ENCODE data around the gene SP2. TPM values are rescaled to one million over a fixed set of nuclear protein-coding genes. Genes with fewer than 3 reads are reported as not detected.

The SP2 gene
- total RNA-seq, 2 donors from 2014 or later = 23.7 to 24.2 TPM

- H3K4me1 Mint-ChIP-seq = peaks cover 21% of the 10 kb centered on the region
- H3K4me3 Mint-ChIP-seq = peak overlapping the region; percentile 98
- H3K27me3 Mint-ChIP-seq = no peaks in the 10 kb centered on the region
- H3K36me3 Mint-ChIP-seq (ENCODE audit: low read depth) = peaks cover 41% of the 10 kb centered on the region
- peak overlapping the region; percentile 98 for H3K27ac Mint-ChIP-seq
- H3K9me3 Mint-ChIP-seq = no peaks in the 10 kb centered on the region
- no peak for ATAC-seq (replicated peaks)
Observed at GRCh38 chr17:47895347-47895855, 635 bp upstream of the SP2 start.

GRCh38 chr17:47896672-47897490, 845 bp downstream of the SP2 start:
- Mint-ChIP-seq H3K27me3 (no peaks in the 10 kb centered on the region), H3K36me3 (ENCODE audit: low read depth) (peaks cover 46% of the 10 kb centered on the region), H3K4me3 (peak overlapping the region; percentile 98), H3K4me1 (peaks cover 24% of the 10 kb centered on the region), H3K27ac (peak overlapping the region; percentile 98), H3K9me3 (no peaks in the 10 kb centered on the region)
- ATAC-seq (replicated peaks) = no peak

- H3K27ac Mint-ChIP-seq = peak overlapping the region; percentile 98
Observed at GRCh38 chr17:47897561-47897960, 1.5 kb downstream of the SP2 start.

GRCh38 chr17:47898241-47898640, 2.2 kb downstream of the SP2 start:
- Mint-ChIP-seq H3K4me3 (peak overlapping the region; percentile 98), H3K27me3 (no peaks in the 10 kb centered on the region), H3K36me3 (ENCODE audit: low read depth) (peaks cover 58% of the 10 kb centered on the region), H3K4me1 (peaks cover 31% of the 10 kb centered on the region), H3K27ac (no peak overlapping the region), H3K9me3 (no peaks in the 10 kb centered on the region)
- ATAC-seq (replicated peaks) = no peak

More at GRCh38 chr17:47897561-47897960, 1.5 kb downstream of the SP2 start:
- Mint-ChIP-seq H3K4me1 (peaks cover 31% of the 10 kb centered on the region), H3K9me3 (no peaks in the 10 kb centered on the region), H3K27me3 (no peaks in the 10 kb centered on the region), H3K4me3 (peak overlapping the region; percentile 98), H3K36me3 (ENCODE audit: low read depth) (peaks cover 53% of the 10 kb centered on the region)
- no peak for ATAC-seq (replicated peaks)

GRCh38 chr17:47899643-47900042, 3.6 kb downstream of the SP2 start:
- Mint-ChIP-seq H3K27me3 (no peaks in the 10 kb centered on the region), H3K9me3 (no peaks in the 10 kb centered on the region), H3K27ac (no peak overlapping the region), H3K4me3 (no peak overlapping the region), H3K36me3 (ENCODE audit: low read depth) (peaks cover 70% of the 10 kb centered on the region), H3K4me1 (peaks cover 29% of the 10 kb centered on the region)
- ATAC-seq (replicated peaks) = no peak

- Mint-ChIP-seq H3K4me1 (peaks cover 37% of the 10 kb centered on the region), H3K9me3 (no peaks in the 10 kb centered on the region), H3K27me3 (no peaks in the 10 kb centered on the region), H3K27ac (peak overlapping the region; percentile 63), H3K4me3 (no peak overlapping the region), H3K36me3 (ENCODE audit: low read depth) (peaks cover 62% of the 10 kb centered on the region)
- ATAC-seq (replicated peaks) = no peak
Observed at GRCh38 chr17:47901423-47901822, 5.4 kb downstream of the SP2 start.

GRCh38 chr17:47902039-47902744, 6.2 kb downstream of the SP2 start:
- peaks cover 58% of the 10 kb centered on the region for H3K36me3 Mint-ChIP-seq (ENCODE audit: low read depth)
- H3K4me3 Mint-ChIP-seq = no peak overlapping the region
- ATAC-seq (replicated peaks) = no peak
- H3K27ac Mint-ChIP-seq = peak overlapping the region; percentile 63
- no peaks in the 10 kb centered on the region for H3K9me3 Mint-ChIP-seq
- peaks cover 37% of the 10 kb centered on the region for H3K4me1 Mint-ChIP-seq
- H3K27me3 Mint-ChIP-seq = no peaks in the 10 kb centered on the region

- H3K36me3 Mint-ChIP-seq (ENCODE audit: low read depth) = peaks cover 42% of the 10 kb centered on the region
- H3K4me1 Mint-ChIP-seq = peaks cover 27% of the 10 kb centered on the region
- no peaks in the 10 kb centered on the region for H3K9me3 Mint-ChIP-seq
- no peaks in the 10 kb centered on the region for H3K27me3 Mint-ChIP-seq
- peak overlapping the region; percentile 7 for H3K27ac Mint-ChIP-seq
- H3K4me3 Mint-ChIP-seq = no peak overlapping the region
- no peak for ATAC-seq (replicated peaks)
Observed at GRCh38 chr17:47905221-47905733, 9.2 kb downstream of the SP2 start.

- Mint-ChIP-seq H3K9me3 (no peaks in the 10 kb centered on the region), H3K4me1 (peaks cover 27% of the 10 kb centered on the region), H3K27ac (peak overlapping the region; percentile 7), H3K36me3 (ENCODE audit: low read depth) (peaks cover 37% of the 10 kb centered on the region), H3K4me3 (no peak overlapping the region), H3K27me3 (no peaks in the 10 kb centered on the region)
- no peak for ATAC-seq (replicated peaks)
Observed at GRCh38 chr17:47906443-47906842, 10.4 kb downstream of the SP2 start.

GRCh38 chr17:47907932-47908562, 12.0 kb downstream of the SP2 start:
- Mint-ChIP-seq H3K27me3 (no peaks in the 10 kb centered on the region), H3K9me3 (no peaks in the 10 kb centered on the region), H3K36me3 (ENCODE audit: low read depth) (peaks cover 30% of the 10 kb centered on the region), H3K4me1 (peaks cover 17% of the 10 kb centered on the region), H3K27ac (no peak overlapping the region), H3K4me3 (no peak overlapping the region)
- no peak for ATAC-seq (replicated peaks)

GRCh38 chr17:47913050-47913449, 17.0 kb downstream of the SP2 start:
- H3K36me3 Mint-ChIP-seq (ENCODE audit: low read depth) = peaks cover 47% of the 10 kb centered on the region
- peaks cover 6% of the 10 kb centered on the region for H3K4me1 Mint-ChIP-seq
- no peaks in the 10 kb centered on the region for H3K9me3 Mint-ChIP-seq
- ATAC-seq (replicated peaks) = no peak
- H3K27me3 Mint-ChIP-seq = no peaks in the 10 kb centered on the region
- H3K4me3 Mint-ChIP-seq = no peak overlapping the region
- peak overlapping the region; percentile 22 for H3K27ac Mint-ChIP-seq

- peak overlapping the region; percentile 52 for H3K27ac Mint-ChIP-seq
Observed at GRCh38 chr17:47914306-47914948, 18.4 kb downstream of the SP2 start.

GRCh38 chr17:47915776-47916398, 19.9 kb downstream of the SP2 start:
- no peak overlapping the region for H3K4me3 Mint-ChIP-seq
- peak overlapping the region; percentile 48 for H3K27ac Mint-ChIP-seq
- H3K9me3 Mint-ChIP-seq = no peaks in the 10 kb centered on the region
- H3K4me1 Mint-ChIP-seq = peaks cover 9% of the 10 kb centered on the region
- no peak for ATAC-seq (replicated peaks)
- H3K36me3 Mint-ChIP-seq (ENCODE audit: low read depth) = peaks cover 61% of the 10 kb centered on the region
- no peaks in the 10 kb centered on the region for H3K27me3 Mint-ChIP-seq

More at GRCh38 chr17:47914306-47914948, 18.4 kb downstream of the SP2 start:
- ATAC-seq (replicated peaks) = no peak
- H3K4me3 Mint-ChIP-seq = no peak overlapping the region
- peaks cover 47% of the 10 kb centered on the region for H3K36me3 Mint-ChIP-seq (ENCODE audit: low read depth)
- H3K9me3 Mint-ChIP-seq = no peaks in the 10 kb centered on the region
- H3K27me3 Mint-ChIP-seq = no peaks in the 10 kb centered on the region
- H3K4me1 Mint-ChIP-seq = peaks cover 6% of the 10 kb centered on the region
